GM21528 (cell line): Measurements from ENCODE around the gene MYD88.

Source experiments
- ATAC-seq: cut with Tn5 transposase; IDR thresholded peaks from one replicate; pipeline ENCODE4 v1.9.1; 2021; ENCODE audit warnings: mild to moderate bottlenecking, moderate library complexity; ENCODE audit not compliant: unreplicated experiment, low FRiP score

The MYD88 gene

GRCh38 chr3:38138349-38139190, at the start of gene MYD88:
MYD88 (plus strand) TSS chr3:38138661; CDS start chr3:38138701, 40 bp downstream.
- ATAC-seq, result peak; percentile 46

GRCh38 chr3:38089163-38089562, 49.3 kb upstream of the MYD88 start:
- ATAC-seq, result no peak

DNA sequence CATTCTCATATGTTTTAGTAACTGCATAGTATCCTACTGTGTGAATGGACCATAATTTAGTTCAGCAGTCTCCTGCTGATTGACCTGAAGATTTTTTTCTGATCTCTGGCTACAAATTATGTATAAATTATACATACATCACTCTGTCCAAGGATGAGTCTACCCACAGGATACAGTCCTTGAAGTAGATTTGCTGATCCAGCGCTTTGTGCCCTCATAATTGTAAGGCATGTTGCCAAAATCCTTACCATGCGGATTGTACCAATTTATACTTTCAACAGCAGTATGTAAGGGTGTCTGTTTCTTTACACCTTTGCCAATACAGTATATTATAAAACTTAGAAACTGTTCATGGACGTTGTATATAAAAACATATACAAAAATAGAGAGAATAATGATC, 48.0 kb upstream of the MYD88 start:
- ATAC-seq, result no peak

DNA sequence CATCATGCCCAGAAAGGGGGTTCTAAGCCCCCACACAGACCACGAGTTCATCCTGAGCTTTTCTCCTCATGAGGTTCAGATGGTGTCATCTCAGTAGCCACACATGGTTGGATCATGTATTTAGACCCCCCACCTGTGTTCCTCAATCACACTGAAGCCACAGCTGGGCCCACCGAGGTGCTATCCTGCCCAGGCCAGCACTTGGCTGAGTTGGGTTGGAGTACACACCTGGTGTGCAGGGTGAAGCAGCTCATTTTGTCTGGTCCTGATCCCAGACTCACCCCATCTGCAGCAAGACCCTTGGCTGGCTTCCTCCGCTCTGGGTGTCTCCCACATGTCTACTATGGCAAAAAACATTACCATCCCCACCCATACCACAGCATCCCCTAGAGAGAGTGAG, 43.5 kb upstream of the MYD88 start:
- ATAC-seq, result no peak

DNA sequence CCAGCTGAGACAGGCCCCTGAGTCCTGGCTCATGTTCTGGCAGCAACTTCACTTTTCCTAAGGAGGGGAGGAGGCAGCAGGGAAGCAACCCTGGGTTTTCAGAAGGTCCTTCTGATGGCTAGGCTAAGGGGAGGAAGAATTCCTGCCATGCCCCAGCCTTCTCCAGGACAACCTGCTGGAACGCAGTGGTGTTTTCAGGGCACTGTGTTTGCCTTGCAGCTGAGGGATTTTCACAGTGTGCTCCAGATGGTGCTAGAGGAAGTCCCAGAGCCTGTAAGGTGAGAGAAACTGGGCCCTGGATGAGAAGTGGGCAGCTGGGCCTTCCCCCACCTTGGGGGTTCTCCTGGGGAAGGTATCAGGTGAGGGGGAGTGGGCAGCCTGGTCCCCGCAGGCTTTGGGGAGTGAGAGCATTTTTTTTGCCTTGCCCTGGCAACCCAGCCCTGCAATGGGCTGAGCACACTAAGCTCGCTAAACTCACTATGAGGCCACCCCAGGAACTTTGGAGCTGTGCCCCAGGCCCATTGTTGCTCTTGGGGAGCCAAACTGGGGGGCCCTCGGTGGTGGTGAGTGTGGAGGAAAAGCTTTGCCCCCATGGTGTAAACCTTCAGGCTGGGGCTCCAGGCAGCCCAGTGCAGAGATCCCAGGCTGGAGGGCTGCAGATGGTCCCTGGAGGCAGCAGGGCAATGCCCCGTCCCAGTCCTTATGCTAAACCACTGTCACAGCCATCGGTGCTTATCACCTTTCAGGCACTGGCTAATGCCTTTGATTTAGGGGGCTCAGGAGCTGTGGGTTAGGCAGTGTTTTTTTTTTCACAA, 42.6 kb upstream of the MYD88 start:
- ATAC-seq, result no peak

DNA sequence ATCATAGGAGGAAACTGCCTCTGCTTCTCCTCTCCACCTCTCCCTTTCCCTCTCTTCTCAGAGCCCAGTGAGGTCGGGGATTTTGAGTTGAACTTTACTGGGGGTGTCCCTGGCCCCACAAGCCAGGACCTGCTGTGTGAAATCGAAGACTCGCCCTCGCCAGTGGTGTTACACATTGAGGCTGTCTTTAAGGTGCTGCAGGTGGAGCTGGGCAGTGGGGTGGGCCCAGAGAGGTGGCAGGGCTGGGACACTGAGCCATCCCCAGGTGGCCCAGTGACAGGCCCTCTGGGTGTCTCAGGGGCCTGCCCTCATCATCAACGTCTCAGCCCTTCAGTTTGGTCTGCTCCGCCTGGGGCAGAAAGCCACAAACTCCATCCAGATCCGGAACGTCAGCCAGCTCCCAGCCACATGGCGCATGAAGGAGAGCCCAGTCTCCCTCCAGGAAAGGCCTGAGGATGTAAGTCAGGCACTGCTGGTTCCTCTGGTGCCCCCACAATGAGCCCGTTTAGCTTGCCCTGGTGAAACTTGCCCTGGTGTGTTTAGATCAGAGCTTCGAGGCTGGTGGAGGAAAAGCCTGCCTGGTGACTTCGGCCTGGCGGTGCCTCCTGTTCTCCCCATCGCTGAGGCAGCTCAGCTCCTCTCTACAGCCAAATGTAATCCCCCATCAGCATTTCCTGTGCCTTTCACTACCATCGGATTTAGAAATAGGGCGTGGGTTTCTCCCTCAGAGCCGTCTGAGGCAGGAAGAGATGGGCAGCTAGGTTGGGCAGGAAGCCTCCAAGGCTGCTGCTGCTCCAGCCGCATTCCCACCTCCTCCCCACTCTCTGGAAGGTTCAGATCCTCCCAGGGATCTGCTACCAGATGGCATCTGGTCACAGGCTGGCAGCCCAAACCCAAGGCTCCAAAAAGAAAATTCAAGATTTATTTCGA, 40.8 kb upstream of the MYD88 start:
- ATAC-seq, result no peak

GRCh38 chr3:38098376-38098723, 40.1 kb upstream of the MYD88 start:
- no peak for ATAC-seq

DNA sequence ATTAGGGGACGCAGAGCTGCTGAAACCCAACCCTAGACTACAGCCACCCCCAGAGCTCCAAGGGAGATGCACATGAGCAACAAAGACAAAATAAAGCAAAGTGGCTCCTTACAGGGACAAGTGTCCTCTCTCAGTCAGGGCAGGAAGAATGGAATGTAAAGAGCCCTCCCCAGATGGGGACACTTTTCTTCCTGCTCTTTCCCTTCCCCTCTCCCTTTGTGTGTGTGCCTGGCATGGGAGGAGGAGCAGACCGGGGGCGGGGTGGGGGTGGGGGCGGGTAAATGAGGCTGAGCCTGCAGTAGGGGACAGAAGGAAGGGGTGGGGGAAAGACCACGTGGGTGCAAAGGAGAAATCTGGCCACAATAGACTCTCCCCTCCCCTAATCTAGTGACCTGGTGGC, 38.9 kb upstream of the MYD88 start:
- no peak for ATAC-seq

DNA sequence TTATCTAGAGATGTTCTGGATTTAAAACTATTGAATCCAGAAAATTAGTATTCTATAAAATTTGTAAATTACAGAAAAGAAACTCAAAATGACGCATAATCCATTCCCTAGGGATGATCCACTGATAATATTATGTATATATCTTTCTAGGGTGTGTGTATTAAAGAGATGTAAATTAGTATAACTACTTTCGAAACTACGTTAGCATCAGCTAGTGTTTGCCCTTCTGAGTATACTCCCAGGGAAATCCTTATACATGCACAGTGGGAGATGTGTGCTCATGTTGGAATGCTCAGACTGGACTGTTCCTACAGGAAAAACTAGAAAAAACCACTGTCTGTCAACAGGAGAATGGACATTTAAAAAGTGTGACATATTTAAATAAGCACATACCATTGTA, 38.0 kb upstream of the MYD88 start:
- ATAC-seq, result no peak

DNA sequence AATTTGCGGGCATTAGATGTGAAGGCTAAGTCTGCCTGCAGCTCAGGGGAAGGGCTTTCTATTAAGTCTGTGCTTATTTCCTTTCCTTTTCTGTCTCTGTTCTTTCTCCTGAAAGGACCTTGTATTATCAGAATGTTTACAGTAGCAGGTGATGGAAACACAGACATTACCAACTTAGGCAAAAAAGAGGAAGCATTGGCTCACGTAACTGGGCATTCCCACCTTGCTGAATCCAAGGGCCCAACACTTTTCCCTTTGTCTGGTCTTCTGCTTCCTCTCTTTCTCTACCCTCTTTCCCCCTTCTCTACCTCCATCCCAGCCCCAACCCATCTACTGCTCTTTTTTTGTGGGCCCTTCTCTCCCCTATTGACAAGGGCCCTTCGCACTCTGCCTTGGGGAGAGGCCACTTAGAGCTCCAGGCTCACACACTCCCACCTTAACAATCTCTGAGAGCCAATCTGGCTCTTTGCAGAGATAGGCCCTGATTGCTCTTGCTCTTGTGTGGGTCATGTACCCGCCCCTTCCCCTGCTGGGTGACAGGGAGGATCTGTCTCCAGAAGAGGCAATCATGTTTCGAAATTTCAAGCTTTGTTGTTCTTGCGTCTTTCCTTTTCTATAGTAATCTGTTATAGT, 36.5 kb upstream of the MYD88 start:
- no peak for ATAC-seq

- ATAC-seq, result no peak
These were observed 36.0 kb upstream of the MYD88 start for GRCh38 chr3:38102444-38102814.

DNA sequence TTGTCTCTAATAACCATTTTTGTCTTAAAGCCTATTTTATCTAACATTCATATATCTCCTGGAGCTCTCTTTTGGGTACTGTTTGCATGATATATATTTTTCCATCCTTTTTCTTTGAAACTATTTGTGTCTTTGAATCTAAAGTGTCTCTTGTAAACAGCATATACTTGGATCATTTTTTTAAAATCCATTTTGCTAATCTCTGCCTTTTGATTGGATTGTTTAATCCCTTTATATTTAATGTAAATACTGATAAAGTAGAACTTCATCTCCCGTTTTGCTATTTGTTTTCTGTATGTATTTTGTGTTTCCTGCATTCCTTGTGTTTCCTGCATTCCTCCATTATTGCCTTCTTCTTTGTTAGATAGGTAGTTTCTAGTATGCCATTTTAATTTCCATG, 32.9 kb upstream of the MYD88 start:
- no peak for ATAC-seq

GRCh38 chr3:38107911-38108648, 30.4 kb upstream of the MYD88 start:
- no peak for ATAC-seq

GRCh38 chr3:38108649-38109579, 29.5 kb upstream of the MYD88 start:
- ATAC-seq, result no peak

- ATAC-seq, result no peak
These were observed 28.7 kb upstream of the MYD88 start for GRCh38 chr3:38109580-38110313.

- no peak for ATAC-seq
These were observed 28.0 kb upstream of the MYD88 start for GRCh38 chr3:38110314-38111050.

DNA sequence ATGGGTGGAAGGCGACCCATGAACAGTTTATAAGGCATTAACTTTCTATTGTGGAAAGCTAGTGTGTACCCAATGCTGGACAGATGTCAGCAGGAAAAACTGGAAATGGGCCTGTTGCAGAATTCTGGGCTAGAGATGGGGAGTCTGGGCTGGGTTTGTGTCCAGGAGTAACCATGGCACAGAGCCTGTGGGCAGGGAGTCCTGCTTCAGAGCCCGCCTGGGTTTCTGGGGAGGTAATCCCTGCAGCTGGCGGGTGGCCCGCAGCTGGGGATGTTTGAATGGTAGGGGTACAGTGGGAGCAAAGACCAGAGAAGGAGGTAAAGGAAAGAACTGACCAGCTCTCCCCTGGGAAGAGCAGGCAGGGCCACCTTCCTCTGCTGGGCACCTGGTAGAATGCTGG, 27.3 kb upstream of the MYD88 start:
- ATAC-seq, result no peak
